GM23338 (cell line): ENCODE measurements around the gene INPP5K. TPM values are rescaled to one million over a fixed set of nuclear protein-coding genes. Genes with fewer than 3 reads are reported as not detected.

Experiments
- ATAC-seq: fragments of 200-7000 bp; cut with Tn5 transposase; 3 replicates; pipeline ENCODE4 v1.9.1; 2020
- DNase-seq: peaks from one replicate; pipeline ENCODE4 v3.0.0-alpha.2; 2015; ENCODE audit warnings: low spot score
- H2AFZ ChIP-seq: fragments of 200-600 bp; sonication (generic); 2 replicates; pipeline ENCODE4 v1.8.0; 2016; ENCODE audit warnings: antibody characterized with exemption, mild to moderate bottlenecking, moderate library complexity
- H3F3A ChIP-seq: fragments of 200-600 bp; sonication (generic); replicated peaks from 2 replicates; pipeline ENCODE4 v1.8.0; 2017; ENCODE audit warnings: antibody characterized with exemption, mixed run types, low read depth
- H3K27ac ChIP-seq: fragments of 200-600 bp; sonication (generic); 2 replicates; pipeline ENCODE4 v1.6.1; 2016; ENCODE audit warnings: low read depth
- H3K27me3 ChIP-seq: fragments of 200-600 bp; sonication (generic); 2 replicates; pipeline ENCODE4 v1.8.0; 2016; ENCODE audit warnings: mild to moderate bottlenecking, mixed run types, moderate library complexity; ENCODE audit not compliant: insufficient read depth
- H3K36me3 ChIP-seq: fragments of 200-600 bp; sonication (generic); 2 replicates; pipeline ENCODE4 v1.8.0; 2016; ENCODE audit warnings: mild to moderate bottlenecking; ENCODE audit not compliant: insufficient read depth
- H3K4me1 ChIP-seq: fragments of 200-600 bp; sonication (generic); 2 replicates; pipeline ENCODE4 v1.8.0; 2016; ENCODE audit warnings: mild to moderate bottlenecking, moderate library complexity; ENCODE audit not compliant: insufficient read depth
- H3K4me2 ChIP-seq: fragments of 200-600 bp; sonication (generic); 2 replicates; pipeline ENCODE4 v1.7.1; 2017; ENCODE audit warnings: mixed run types
- H3K4me3 ChIP-seq: fragments of 200-600 bp; sonication (generic); 2 replicates; pipeline ENCODE4 v1.6.1; 2016; ENCODE audit warnings: mixed run types
- H3K79me2 ChIP-seq: fragments of 200-600 bp; sonication (generic); replicated peaks from 2 replicates; pipeline ENCODE4 v1.8.0; 2017; ENCODE audit warnings: mild to moderate bottlenecking; ENCODE audit not compliant: insufficient read depth
- H3K9me2 ChIP-seq: fragments of 200-600 bp; sonication (generic); 2 replicates; pipeline ENCODE4 v1.8.0; 2017; ENCODE audit not compliant: insufficient read depth
- H4K20me1 ChIP-seq: fragments of 200-600 bp; sonication (generic); replicated peaks from 2 replicates; pipeline ENCODE4 v1.8.0; 2017; ENCODE audit warnings: mild to moderate bottlenecking; ENCODE audit not compliant: insufficient read depth
- H3K27ac Mint-ChIP-seq: 2 replicates; pipeline ENCODE4 v1.8.0; 2020; ENCODE audit warnings: inconsistent platforms, mild to moderate bottlenecking, moderate library complexity, mixed read lengths
- H3K27me3 Mint-ChIP-seq: 3 replicates; pipeline ENCODE4 v1.8.0; 2022; ENCODE audit warnings: low read depth, mild to moderate bottlenecking, moderate library complexity, mixed read lengths, inconsistent platforms; ENCODE audit not compliant: insufficient read depth, poor library complexity
- H3K36me3 Mint-ChIP-seq: 3 replicates; pipeline ENCODE4 v1.8.0; 2021; ENCODE audit warnings: low read depth, mild to moderate bottlenecking, inconsistent platforms, moderate library complexity, mixed read lengths
- H3K4me1 Mint-ChIP-seq: 3 replicates; pipeline ENCODE4 v1.8.0; 2020; ENCODE audit warnings: mild to moderate bottlenecking, inconsistent platforms, mixed read lengths
- H3K4me3 Mint-ChIP-seq: 3 replicates; pipeline ENCODE4 v1.8.0; 2021; ENCODE audit warnings: moderate library complexity, mild to moderate bottlenecking, inconsistent platforms, mixed read lengths
- H3K9me3 Mint-ChIP-seq: 3 replicates; pipeline ENCODE4 v1.8.0; 2020; ENCODE audit warnings: moderate library complexity, mild to moderate bottlenecking, inconsistent platforms, mixed read lengths
- CREB1 ChIP-seq: fragments of 250-450 bp; sonication (Bioruptor Pico); IDR thresholded peaks from 2 replicates; pipeline ENCODE4 v1.5.0; 2020; ENCODE audit warnings: low read depth, mild to moderate bottlenecking, moderate library complexity
- JUNB ChIP-seq: IDR thresholded peaks from one replicate; pipeline ENCODE4 v1.6.1; 2016; ENCODE audit warnings: antibody characterized with exemption; ENCODE audit not compliant: unreplicated experiment
- POLR2AphosphoS5 ChIP-seq: IDR thresholded peaks from 2 replicates; pipeline ENCODE4 v1.6.1; 2016; ENCODE audit warnings: antibody characterized with exemption, low read depth
- ZNF114 ChIP-seq: fragments of 250-450 bp; sonication (Bioruptor Pico); IDR thresholded peaks from 2 replicates; pipeline ENCODE4 v1.5.0; 2020; ENCODE audit warnings: mild to moderate bottlenecking, moderate library complexity
- ZNF331 ChIP-seq: fragments of 250-450 bp; sonication (Bioruptor Pico); IDR thresholded peaks from 2 replicates; pipeline ENCODE4 v1.5.0; 2020; ENCODE audit warnings: low read depth, mild to moderate bottlenecking, moderate library complexity
- polyA plus RNA-seq: library from polyadenylated mRNA; unstranded; fragments of >200 nt; fragmentation: Nextera tagmentation; extraction: Ambion mirVana; gene quantifications from 2 replicates; pipeline ENCODE4 v1.2.1, GENCODE V29; 2016
- total RNA-seq: library from RNA; depleted of rRNA; stranded (reverse); fragments of >200 nt; shearing (Covaris generic); gene quantifications from 2 replicates; pipeline ENCODE4 v1.2.3, GENCODE V29; 2014
- TF ChIP-seq, protein P1 (sequence below), 2 experiments: fragments of 200-600 bp in 1 of 2; sonication (generic) in 1 of 2; conservative IDR thresholded peaks; 2 replicates each; pipeline versions ENCODE4 v1.5.1 to v1.6.1; 2016 to 2017; ENCODE audit warnings: antibody characterized with exemption in 2 of 2, low read depth in 2 of 2, mild to moderate bottlenecking in 2 of 2, moderate library complexity in 1 of 2
- TF ChIP-seq, protein P2 (sequence below): fragments of 250-450 bp; sonication (Bioruptor Pico); IDR thresholded peaks from 2 replicates; pipeline ENCODE4 v1.5.0; 2020; ENCODE audit warnings: mild to moderate bottlenecking, moderate library complexity

The INPP5K gene
- total and polyA plus RNA-seq, 2 experiments from 2014 or later, result 8.4 to 29.7 TPM

DNA sequence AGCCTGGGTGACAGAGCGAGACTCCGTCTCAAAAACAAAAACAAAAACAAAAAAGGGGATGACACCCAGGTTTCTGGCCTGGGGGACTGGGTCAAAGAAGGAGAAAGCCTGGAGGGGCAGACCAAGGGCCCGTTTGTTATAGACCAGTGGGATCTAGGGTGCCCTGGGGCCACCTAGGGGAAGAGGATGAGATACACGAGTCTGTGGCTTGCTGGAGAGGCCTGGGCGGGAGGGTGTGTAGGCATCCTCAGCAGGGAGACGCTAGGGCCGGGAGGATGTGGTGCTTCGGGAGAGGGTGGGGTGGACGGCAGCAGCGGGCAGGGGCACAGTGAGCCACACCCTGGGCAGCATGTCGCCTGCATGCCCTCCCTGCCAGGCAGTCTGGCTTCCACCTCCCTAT is 43.2 kb downstream of the INPP5K start:
- 0 out of 2 replicates have a peak overlapping the region, but pooled peaks have one; percentile 77 for H3K4me2 ChIP-seq
- H3K27me3 ChIP-seq, result no peaks in the 10 kb centered on the region
- H3K79me2 ChIP-seq, result no peaks in the 10 kb centered on the region
- H3K4me1 ChIP-seq, result peaks cover 15% of the 10 kb centered on the region
- DNase-seq, result peak; percentile 65
- no peak overlapping the region for H2AFZ ChIP-seq
- Mint-ChIP-seq H3K27me3 (peaks cover 14% of the 10 kb centered on the region), H3K27ac (no peak overlapping the region), H3K4me3 (no peak overlapping the region), H3K36me3 (peaks cover 19% of the 10 kb centered on the region), H3K9me3 (no peaks in the 10 kb centered on the region), H3K4me1 (peaks cover 21% of the 10 kb centered on the region)
- H3K4me3 ChIP-seq, result no peak overlapping the region
- H3K36me3 ChIP-seq, result no peaks in the 10 kb centered on the region
- H3K9me2 ChIP-seq, result no peaks in the 10 kb centered on the region
- no peak for TF ChIP-seq CREB1
- TF ChIP-seq, protein P1, sequence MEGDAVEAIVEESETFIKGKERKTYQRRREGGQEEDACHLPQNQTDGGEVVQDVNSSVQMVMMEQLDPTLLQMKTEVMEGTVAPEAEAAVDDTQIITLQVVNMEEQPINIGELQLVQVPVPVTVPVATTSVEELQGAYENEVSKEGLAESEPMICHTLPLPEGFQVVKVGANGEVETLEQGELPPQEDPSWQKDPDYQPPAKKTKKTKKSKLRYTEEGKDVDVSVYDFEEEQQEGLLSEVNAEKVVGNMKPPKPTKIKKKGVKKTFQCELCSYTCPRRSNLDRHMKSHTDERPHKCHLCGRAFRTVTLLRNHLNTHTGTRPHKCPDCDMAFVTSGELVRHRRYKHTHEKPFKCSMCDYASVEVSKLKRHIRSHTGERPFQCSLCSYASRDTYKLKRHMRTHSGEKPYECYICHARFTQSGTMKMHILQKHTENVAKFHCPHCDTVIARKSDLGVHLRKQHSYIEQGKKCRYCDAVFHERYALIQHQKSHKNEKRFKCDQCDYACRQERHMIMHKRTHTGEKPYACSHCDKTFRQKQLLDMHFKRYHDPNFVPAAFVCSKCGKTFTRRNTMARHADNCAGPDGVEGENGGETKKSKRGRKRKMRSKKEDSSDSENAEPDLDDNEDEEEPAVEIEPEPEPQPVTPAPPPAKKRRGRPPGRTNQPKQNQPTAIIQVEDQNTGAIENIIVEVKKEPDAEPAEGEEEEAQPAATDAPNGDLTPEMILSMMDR (conservative IDR thresholded peaks at IDR 0.05; ENCODE audit: low read depth in 2 of 2), result peak; percentile 22 to 57; a peak in 2 of 4 replicates
- peak; percentile 66 for ATAC-seq
- no peak overlapping the region for H3K27ac ChIP-seq
- peaks cover 10% of the 10 kb centered on the region for H3F3A ChIP-seq
- 0 out of 2 replicates have a peak, but pooled peaks cover 4% of the 10 kb centered on the region for H4K20me1 ChIP-seq

DNA sequence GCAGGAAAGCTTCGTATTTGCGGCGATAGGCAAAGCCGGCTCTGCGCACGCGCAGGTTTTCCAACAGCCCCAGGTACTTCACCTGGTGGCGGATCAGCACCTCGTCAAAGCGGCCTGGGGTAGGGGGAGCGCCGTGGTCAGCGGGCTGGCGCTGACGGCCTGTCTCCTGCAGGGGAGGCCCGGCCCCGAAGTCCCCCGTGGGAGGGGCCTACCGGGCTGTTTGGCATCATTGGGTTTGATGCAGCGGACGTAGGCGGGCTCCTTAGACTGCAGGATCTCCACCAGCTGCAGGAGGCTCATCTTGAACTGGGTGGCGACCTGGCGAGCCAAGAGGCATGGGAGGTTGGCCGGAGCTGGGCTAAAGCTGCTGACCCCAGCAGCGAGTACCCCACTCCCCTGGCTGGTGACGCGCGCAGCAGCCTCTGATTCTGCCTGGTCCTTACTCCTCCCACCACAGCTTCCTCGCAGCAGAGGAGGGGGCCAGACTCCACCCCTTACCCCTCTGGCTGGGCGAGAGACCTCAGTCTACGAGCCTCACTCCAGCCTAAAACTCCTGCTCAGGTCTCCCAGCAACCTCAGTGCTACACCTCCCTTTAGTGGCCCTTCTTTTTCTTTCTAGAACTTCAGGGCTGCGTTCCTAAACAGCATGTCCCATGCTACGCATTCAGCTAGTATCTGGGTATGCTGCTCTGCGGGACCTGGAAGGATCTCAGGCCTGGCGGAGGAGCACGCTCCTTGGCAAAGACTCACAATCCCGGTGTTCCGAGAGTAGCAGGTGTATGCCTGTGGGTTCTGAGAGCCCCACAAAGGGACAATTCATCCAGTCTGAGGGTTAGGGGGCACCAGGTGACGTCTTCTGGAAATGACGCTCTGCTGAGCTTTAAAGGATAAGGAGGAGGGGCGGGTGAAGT is 44.2 kb downstream of the INPP5K start:
- Histone ChIP-seq H3K4me2 (peak overlapping the region; percentile 77), H3K27ac (peak overlapping the region; percentile 72; the same call in 1 of the 2 replicates), H4K20me1 (0 out of 2 replicates have a peak, but pooled peaks cover 4% of the 10 kb centered on the region), H3K36me3 (no peaks in the 10 kb centered on the region), H3F3A (peaks cover 10% of the 10 kb centered on the region), H3K4me1 (peaks cover 16% of the 10 kb centered on the region), H2AFZ (0 out of 2 replicates have a peak overlapping the region, but pooled peaks have one; percentile 28), H3K9me2 (no peaks in the 10 kb centered on the region), H3K4me3 (peak overlapping the region; percentile 54), H3K79me2 (no peaks in the 10 kb centered on the region), H3K27me3 (no peaks in the 10 kb centered on the region)
- DNase-seq (peak; percentile 90), ATAC-seq (peak; percentile 38)
- Mint-ChIP-seq H3K4me1 (peaks cover 25% of the 10 kb centered on the region), H3K36me3 (peaks cover 20% of the 10 kb centered on the region), H3K4me3 (peak overlapping the region; percentile 61), H3K9me3 (no peaks in the 10 kb centered on the region), H3K27me3 (peaks cover 12% of the 10 kb centered on the region), H3K27ac (peak overlapping the region; percentile 52; the same call in 1 of the 2 replicates)
- TF ChIP-seq ZNF331 (no peak), CREB1 (peak; percentile 13; the same call in 1 of the 2 replicates)

DNA sequence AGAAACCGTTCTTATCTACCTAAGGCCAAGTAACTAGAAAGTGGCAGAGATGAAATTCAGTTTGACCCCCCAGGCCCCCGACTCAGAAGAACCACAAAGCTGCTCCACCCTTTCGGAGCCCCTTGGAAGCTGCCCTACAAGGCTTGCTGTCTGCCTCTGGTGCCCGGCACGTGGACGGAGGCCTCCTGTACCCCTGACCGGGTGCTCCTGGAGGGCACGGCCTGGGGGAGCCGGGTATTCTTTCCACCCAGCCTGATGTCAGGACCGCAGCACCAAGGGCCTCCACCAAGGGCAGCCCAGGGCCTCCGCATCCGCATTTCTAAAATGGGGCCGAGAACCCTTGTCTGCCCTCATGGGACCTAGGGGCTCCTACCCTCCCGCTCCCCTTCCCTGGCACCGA is 44.9 kb downstream of the INPP5K start:
- H3K36me3 ChIP-seq, result no peaks in the 10 kb centered on the region
- no peak for DNase-seq
- Mint-ChIP-seq H3K27me3 (peaks cover 12% of the 10 kb centered on the region), H3K36me3 (peaks cover 20% of the 10 kb centered on the region), H3K4me3 (peak overlapping the region; percentile 53), H3K27ac (no peak overlapping the region), H3K4me1 (peaks cover 25% of the 10 kb centered on the region), H3K9me3 (no peaks in the 10 kb centered on the region)
- peak overlapping the region; percentile 54; the same call in 1 of the 2 replicates for H3K4me3 ChIP-seq
- no peak overlapping the region for H2AFZ ChIP-seq
- H3K27me3 ChIP-seq, result no peaks in the 10 kb centered on the region
- H3K79me2 ChIP-seq, result no peaks in the 10 kb centered on the region
- H3F3A ChIP-seq, result peaks cover 10% of the 10 kb centered on the region
- H3K4me2 ChIP-seq, result peak overlapping the region; percentile 77
- peaks cover 16% of the 10 kb centered on the region for H3K4me1 ChIP-seq
- H3K9me2 ChIP-seq, result no peaks in the 10 kb centered on the region
- H3K27ac ChIP-seq, result no peak overlapping the region
- H4K20me1 ChIP-seq, result 0 out of 2 replicates have a peak, but pooled peaks cover 4% of the 10 kb centered on the region
- no peak for ATAC-seq
- TF ChIP-seq, protein P2, sequence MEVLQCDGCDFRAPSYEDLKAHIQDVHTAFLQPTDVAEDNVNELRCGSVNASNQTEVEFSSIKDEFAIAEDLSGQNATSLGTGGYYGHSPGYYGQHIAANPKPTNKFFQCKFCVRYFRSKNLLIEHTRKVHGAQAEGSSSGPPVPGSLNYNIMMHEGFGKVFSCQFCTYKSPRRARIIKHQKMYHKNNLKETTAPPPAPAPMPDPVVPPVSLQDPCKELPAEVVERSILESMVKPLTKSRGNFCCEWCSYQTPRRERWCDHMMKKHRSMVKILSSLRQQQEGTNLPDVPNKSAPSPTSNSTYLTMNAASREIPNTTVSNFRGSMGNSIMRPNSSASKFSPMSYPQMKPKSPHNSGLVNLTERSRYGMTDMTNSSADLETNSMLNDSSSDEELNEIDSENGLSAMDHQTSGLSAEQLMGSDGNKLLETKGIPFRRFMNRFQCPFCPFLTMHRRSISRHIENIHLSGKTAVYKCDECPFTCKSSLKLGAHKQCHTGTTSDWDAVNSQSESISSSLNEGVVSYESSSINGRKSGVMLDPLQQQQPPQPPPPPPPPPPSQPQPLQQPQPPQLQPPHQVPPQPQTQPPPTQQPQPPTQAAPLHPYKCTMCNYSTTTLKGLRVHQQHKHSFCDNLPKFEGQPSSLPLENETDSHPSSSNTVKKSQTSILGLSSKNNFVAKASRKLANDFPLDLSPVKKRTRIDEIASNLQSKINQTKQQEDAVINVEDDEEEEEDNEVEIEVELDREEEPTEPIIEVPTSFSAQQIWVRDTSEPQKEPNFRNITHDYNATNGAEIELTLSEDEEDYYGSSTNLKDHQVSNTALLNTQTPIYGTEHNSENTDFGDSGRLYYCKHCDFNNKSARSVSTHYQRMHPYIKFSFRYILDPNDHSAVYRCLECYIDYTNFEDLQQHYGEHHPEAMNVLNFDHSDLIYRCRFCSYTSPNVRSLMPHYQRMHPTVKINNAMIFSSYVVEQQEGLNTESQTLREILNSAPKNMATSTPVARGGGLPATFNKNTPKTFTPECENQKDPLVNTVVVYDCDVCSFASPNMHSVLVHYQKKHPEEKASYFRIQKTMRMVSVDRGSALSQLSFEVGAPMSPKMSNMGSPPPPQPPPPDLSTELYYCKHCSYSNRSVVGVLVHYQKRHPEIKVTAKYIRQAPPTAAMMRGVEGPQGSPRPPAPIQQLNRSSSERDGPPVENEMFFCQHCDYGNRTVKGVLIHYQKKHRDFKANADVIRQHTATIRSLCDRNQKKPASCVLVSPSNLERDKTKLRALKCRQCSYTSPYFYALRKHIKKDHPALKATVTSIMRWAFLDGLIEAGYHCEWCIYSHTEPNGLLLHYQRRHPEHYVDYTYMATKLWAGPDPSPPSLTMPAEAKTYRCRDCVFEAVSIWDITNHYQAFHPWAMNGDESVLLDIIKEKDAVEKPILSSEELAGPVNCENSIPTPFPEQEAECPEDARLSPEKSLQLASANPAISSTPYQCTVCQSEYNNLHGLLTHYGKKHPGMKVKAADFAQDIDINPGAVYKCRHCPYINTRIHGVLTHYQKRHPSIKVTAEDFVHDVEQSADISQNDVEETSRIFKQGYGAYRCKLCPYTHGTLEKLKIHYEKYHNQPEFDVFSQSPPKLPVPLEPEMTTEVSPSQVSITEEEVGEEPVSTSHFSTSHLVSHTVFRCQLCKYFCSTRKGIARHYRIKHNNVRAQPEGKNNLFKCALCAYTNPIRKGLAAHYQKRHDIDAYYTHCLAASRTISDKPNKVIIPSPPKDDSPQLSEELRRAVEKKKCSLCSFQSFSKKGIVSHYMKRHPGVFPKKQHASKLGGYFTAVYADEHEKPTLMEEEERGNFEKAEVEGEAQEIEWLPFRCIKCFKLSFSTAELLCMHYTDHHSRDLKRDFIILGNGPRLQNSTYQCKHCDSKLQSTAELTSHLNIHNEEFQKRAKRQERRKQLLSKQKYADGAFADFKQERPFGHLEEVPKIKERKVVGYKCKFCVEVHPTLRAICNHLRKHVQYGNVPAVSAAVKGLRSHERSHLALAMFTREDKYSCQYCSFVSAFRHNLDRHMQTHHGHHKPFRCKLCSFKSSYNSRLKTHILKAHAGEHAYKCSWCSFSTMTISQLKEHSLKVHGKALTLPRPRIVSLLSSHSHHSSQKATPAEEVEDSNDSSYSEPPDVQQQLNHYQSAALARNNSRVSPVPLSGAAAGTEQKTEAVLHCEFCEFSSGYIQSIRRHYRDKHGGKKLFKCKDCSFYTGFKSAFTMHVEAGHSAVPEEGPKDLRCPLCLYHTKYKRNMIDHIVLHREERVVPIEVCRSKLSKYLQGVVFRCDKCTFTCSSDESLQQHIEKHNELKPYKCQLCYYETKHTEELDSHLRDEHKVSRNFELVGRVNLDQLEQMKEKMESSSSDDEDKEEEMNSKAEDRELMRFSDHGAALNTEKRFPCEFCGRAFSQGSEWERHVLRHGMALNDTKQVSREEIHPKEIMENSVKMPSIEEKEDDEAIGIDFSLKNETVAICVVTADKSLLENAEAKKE, result no peak
- TF ChIP-seq ZNF114 (CRISPR knock-in tag) (no peak), JUNB (no peak), POLR2AphosphoS5 (no peak)
